NCI-H2107 treated with DMSO at 0.1 percent for 48 hours (cell line): ENCODE measurements around the gene APBA3.
A peak's percentile ranks its signal among the peaks of the same experiment; 100 is the strongest.
"Not testable (repeated sequence)": the region's sequence is repeated elsewhere in the genome, so short reads cannot be mapped to it uniquely, and the experiment has no call there.

Experiments used
- DNase-seq: peaks from one replicate; lab custom pipeline; 2025; ENCODE audit not compliant: unreplicated experiment; lab: John Stamatoyannopoulos, UW

APBA3 gene

GRCh38 chr19:3771906-3772455, 10.5 kb upstream of the APBA3 start, which contains the start of gene RAX2:
TSS of gene RAX2 (minus strand) at chr19:3772228. CDS start at chr19:3771742, 486 bp downstream.
- DNase-seq, result no peak

GRCh38 chr19:3771000-3771905, 9.8 kb upstream of the APBA3 start:
- DNase-seq, result no peak

GRCh38 chr19:3770136-3770999, 8.9 kb upstream of the APBA3 start:
- DNase-seq, result no peak

- DNase-seq, result no peak
Measured at GRCh38 chr19:3769494-3769893, 8.0 kb upstream of the APBA3 start.

- DNase-seq, result no peak
Measured at GRCh38 chr19:3768748-3769099, 7.2 kb upstream of the APBA3 start.

- no peak for DNase-seq
Measured at GRCh38 chr19:3768015-3768747, 6.7 kb upstream of the APBA3 start.

- DNase-seq, result no peak
Measured at GRCh38 chr19:3767050-3767449, 5.6 kb upstream of the APBA3 start.

GRCh38 chr19:3766520-3766919, 5.0 kb upstream of the APBA3 start:
- DNase-seq, result no peak

- not testable (repeated sequence) for DNase-seq
Measured at GRCh38 chr19:3765757-3766156, 4.3 kb upstream of the APBA3 start.

- no peak for DNase-seq
Measured at GRCh38 chr19:3765121-3765520, 3.6 kb upstream of the APBA3 start.

- DNase-seq, result peak; percentile 96
Measured at GRCh38 chr19:3762501-3763459, 1.3 kb upstream of the APBA3 start, which contains the start of gene MRPL54. TSS of gene MRPL54 (plus strand) at chr19:3762682. CDS start at chr19:3762701, 19 bp downstream.

GRCh38 chr19:3762130-3762473, 610 bp upstream of the APBA3 start:
- no peak for DNase-seq

GRCh38 chr19:3760871-3761361, 576 bp downstream of the APBA3 start:
- DNase-seq, result peak; percentile 2

GRCh38 chr19:3759482-3760254, 1.8 kb downstream of the APBA3 start:
- DNase-seq, result no peak

GRCh38 chr19:3758297-3758696, 3.2 kb downstream of the APBA3 start:
- not testable (repeated sequence) for DNase-seq

GRCh38 chr19:3757705-3758104, 3.8 kb downstream of the APBA3 start:
- not testable (repeated sequence) for DNase-seq

- no peak for DNase-seq
Measured at GRCh38 chr19:3753631-3754410, 7.7 kb downstream of the APBA3 start.

- DNase-seq, result no peak
Measured at GRCh38 chr19:3752492-3752891, 9.0 kb downstream of the APBA3 start.
